SK-N-MC (cell line): Measurements from ENCODE around the gene NLRX1.

ENCODE experiments used
- EZH2 ChIP-seq: fragments of 200-600 bp; sonication (generic); IDR thresholded peaks from one replicate; pipeline ENCODE4 v1.6.1; 2017; ENCODE audit warnings: antibody characterized with exemption
- FOXP2 ChIP-seq: optimal IDR thresholded peaks from 2 replicates; pipeline ENCODE3; 2011; ENCODE audit warnings: mild to moderate bottlenecking, moderate library complexity; ENCODE audit not compliant: insufficient read depth; ENCODE audit errors: extremely low read length, control extremely low read depth
- POLR2AphosphoS5 ChIP-seq: IDR thresholded peaks from 2 replicates; pipeline ENCODE4 v1.6.1; 2012; ENCODE audit warnings: mild to moderate bottlenecking, low read depth, low read length, borderline replicate concordance

GRCh38 chr11:119192111-119192510, 23.6 kb downstream of the NLRX1 start:
- TF ChIP-seq EZH2 (no peak), POLR2AphosphoS5 (no peak), FOXP2 (no peak)
